ENCODE data around the gene LRRN2. TPM values are rescaled to one million over a fixed set of nuclear protein-coding genes. Genes with fewer than 3 reads are reported as not detected.

LRRN2 gene
- 20.5 TPM for total RNA-seq

DNA sequence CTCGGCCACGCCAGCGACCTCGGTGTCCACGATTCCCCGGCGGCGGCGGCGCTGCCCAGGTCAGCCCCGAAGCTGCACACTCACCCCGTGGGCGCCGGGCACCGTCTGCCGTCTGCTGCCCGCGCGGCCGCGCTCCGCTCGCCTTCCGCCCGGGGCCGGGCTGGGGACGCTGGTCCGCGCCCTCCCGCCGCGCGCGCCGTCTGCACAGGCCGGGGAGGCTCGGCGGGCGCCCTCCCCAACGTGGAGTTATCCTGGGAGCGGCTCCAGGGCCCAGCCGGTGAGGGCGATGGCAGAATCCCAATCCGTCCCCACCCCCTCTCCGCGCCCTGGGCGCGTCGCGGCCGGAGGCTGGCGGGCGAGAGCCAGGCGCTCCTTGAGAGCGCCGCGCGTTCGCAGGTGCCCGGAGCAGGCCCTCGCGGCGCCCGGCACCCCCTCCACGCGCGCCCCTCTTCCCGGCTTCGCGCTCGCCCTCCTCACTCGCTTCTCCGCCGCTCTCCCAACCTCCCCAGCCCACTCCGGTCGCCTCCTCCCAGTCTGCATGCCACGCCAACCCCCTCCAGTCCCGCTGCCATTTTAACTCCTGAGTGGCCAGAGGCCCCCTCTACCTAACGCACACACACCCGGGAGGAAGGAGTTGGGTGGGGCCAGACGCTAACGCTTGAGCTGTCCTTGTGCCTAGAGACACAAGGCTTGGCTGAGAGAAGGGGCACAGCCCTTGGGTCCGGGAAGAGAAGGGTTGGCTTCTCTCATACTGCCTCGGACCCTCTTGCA is at the start of gene LRRN2:
Gene LRRN2 (minus strand): TSS at position 503 of the 771 bp plus-strand sequence. CDS start 65,746 bp downstream, outside the sequence.

Small RNAs within 50 kb of the gene (small RNA-seq; reads per million reads assigned to genes)
- gene RF00601 (not detected), gene RNA5SP75 (not detected)

Other genes with a start within 250 kb of the LRRN2 start
- gene PIK3C2B, start 190.9 kb downstream of the LRRN2 start, total RNA-seq, result 24.9 TPM
- 68.7 TPM for gene MDM4, start 169.3 kb downstream of the LRRN2 start, total RNA-seq
- 46.4 TPM for gene NFASC, start 185.1 kb upstream of the LRRN2 start, total RNA-seq